ENCODE results near the gene SRP9.
"Not testable (repeated sequence)": the region's sequence is repeated elsewhere in the genome, so short reads cannot be mapped to it uniquely, and the experiment has no call there.

SRP9 gene

DNA sequence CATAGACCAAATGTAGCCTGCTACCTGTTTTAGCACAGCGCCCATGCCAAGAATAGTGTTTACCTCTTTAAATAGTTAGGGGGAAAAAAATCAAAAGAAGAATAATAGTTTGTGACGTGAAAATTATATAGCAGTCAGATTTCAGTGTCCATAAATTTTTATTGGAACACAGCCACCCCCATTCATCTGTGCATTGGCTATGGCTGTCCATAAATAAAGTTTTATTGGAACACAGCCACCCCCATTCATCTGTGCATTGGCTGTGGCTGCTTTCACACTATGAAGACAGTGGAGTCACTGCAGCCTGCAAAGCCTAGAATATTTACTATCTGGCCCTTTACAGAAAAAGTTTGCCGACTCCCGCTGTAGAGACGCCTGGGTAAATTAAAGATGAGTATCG lies 53.2 kb downstream of the SRP9 start:
- H3K27me3 ChIP-seq (ENCODE audit: control insufficient read depth, insufficient read depth, low read length): no peaks in the 10 kb centered on the region
- no peak overlapping the region for H3K9ac ChIP-seq (ENCODE audit: low read depth, low read length)
- H3K27ac ChIP-seq (ENCODE audit: low read depth, low read length): no peak overlapping the region
- H3K4me3 ChIP-seq (ENCODE audit: low read depth, low read length): no peak overlapping the region
- peaks cover 40% of the 10 kb centered on the region for H3K36me3 ChIP-seq (ENCODE audit: control insufficient read depth, insufficient read depth, low read length)
- no peaks in the 10 kb centered on the region for H3K9me3 ChIP-seq (ENCODE audit: control insufficient read depth, insufficient read depth, low read length)
- no peaks in the 10 kb centered on the region for H3K4me1 ChIP-seq (ENCODE audit: control insufficient read depth, insufficient read depth, low read length)

DNA sequence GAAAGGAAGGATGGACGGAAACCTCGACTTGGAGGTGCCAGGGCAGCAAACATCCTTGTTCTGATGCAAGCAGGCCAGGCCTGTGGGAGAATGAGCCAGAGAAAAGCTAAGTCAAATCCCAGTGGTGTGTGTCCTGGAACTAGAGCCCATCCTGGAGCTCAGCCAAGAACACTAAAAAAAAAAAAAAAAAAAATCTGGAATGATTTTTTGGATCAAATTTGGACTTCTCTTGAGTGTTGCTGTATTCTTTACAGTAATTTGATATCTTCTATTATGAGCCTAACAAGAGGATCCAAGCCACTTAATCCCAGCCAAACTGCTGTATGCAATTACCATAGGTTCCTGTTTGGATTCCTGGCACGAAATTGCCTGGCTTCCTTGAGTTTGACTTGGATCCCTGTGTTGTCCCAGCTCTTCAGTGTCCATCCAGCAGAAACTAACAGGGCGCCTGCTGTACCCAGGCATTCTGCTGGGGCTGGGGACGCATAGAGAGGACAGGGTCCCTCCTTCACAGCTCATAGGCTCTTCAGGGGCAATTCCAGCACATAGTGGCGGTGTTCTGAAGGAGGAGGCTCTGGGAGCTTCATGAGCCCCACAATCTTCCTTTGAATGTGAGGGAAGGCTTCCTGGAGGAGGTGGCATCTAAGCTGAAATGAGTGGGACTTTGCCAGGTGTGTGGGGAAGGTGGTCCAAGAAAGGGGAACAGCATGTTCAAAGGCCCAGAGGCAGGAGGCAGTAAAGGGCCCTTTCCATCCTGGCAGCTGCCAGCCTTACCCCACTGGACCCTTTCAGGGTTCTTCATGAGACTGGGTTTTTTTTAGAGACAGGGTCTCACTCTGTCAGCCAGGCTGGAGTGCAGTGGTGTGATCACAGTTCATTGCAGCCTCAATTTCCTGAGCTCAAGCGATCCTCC lies 57.0 kb downstream of the SRP9 start:
- Histone ChIP-seq H3K27me3 (ENCODE audit: control insufficient read depth, insufficient read depth, low read length) (no peaks in the 10 kb centered on the region), H3K4me1 (ENCODE audit: control insufficient read depth, insufficient read depth, low read length) (no peaks in the 10 kb centered on the region), H3K36me3 (ENCODE audit: control insufficient read depth, insufficient read depth, low read length) (peaks cover 59% of the 10 kb centered on the region), H3K27ac (ENCODE audit: low read depth, low read length) (no peak overlapping the region), H3K9ac (ENCODE audit: low read depth, low read length) (no peak overlapping the region), H3K9me3 (ENCODE audit: control insufficient read depth, insufficient read depth, low read length) (no peaks in the 10 kb centered on the region), H3K4me3 (ENCODE audit: low read depth, low read length) (no peak overlapping the region)

- Histone ChIP-seq H3K9me3 (ENCODE audit: control insufficient read depth, insufficient read depth, low read length) (no peaks in the 10 kb centered on the region), H3K4me3 (ENCODE audit: low read depth, low read length) (no peak overlapping the region), H3K27me3 (ENCODE audit: control insufficient read depth, insufficient read depth, low read length) (no peaks in the 10 kb centered on the region), H3K9ac (ENCODE audit: low read depth, low read length) (no peak overlapping the region), H3K27ac (ENCODE audit: low read depth, low read length) (no peak overlapping the region), H3K4me1 (ENCODE audit: control insufficient read depth, insufficient read depth, low read length) (no peaks in the 10 kb centered on the region), H3K36me3 (ENCODE audit: control insufficient read depth, insufficient read depth, low read length) (peaks cover 68% of the 10 kb centered on the region)
These were observed 58.2 kb downstream of the SRP9 start for GRCh38 chr1:225835856-225836255.

DNA sequence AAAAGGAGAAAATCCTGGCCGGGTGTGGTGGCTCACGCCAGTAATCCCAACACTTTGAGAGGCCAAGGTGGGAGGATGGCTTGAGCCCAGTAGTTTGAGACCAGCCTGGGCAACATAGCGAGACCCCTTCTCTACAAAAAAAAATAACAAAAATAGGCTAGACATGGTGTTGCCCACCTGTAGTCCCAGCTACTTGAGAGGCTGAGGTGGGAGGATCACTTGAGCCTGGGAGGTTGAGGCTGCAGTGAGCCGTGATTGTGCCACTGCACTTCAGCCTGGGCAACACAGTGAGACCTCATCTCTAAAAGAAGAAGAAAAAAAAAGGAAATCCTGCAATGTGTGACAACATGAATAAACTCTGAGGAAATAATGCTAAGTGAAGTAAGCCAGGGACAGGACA lies 58.7 kb downstream of the SRP9 start:
- H3K4me3 ChIP-seq (ENCODE audit: low read depth, low read length); H3K9me3 ChIP-seq (ENCODE audit: control insufficient read depth, insufficient read depth, low read length); H3K4me1 ChIP-seq (ENCODE audit: control insufficient read depth, insufficient read depth, low read length); H3K27me3 ChIP-seq (ENCODE audit: control insufficient read depth, insufficient read depth, low read length); H3K9ac ChIP-seq (ENCODE audit: low read depth, low read length); H3K27ac ChIP-seq (ENCODE audit: low read depth, low read length): not testable (repeated sequence)
- peaks cover 68% of the 10 kb centered on the region for H3K36me3 ChIP-seq (ENCODE audit: control insufficient read depth, insufficient read depth, low read length)

- H3K27ac ChIP-seq (ENCODE audit: low read depth, low read length): no peak overlapping the region
- no peak overlapping the region for H3K9ac ChIP-seq (ENCODE audit: low read depth, low read length)
- H3K4me3 ChIP-seq (ENCODE audit: low read depth, low read length): no peak overlapping the region
- H3K27me3 ChIP-seq (ENCODE audit: control insufficient read depth, insufficient read depth, low read length): no peaks in the 10 kb centered on the region
- peaks cover 6% of the 10 kb centered on the region; the same call in 1 of the 2 replicates for H3K4me1 ChIP-seq (ENCODE audit: control insufficient read depth, insufficient read depth, low read length)
- no peaks in the 10 kb centered on the region for H3K9me3 ChIP-seq (ENCODE audit: control insufficient read depth, insufficient read depth, low read length)
- H3K36me3 ChIP-seq (ENCODE audit: control insufficient read depth, insufficient read depth, low read length): peaks cover 56% of the 10 kb centered on the region
These were observed 61.2 kb downstream of the SRP9 start for GRCh38 chr1:225838793-225839192.
